GM12874 (cell line): ENCODE results near the gene ATRN.

Source experiments
- CTCF ChIP-seq: IDR thresholded peaks from 2 replicates; pipeline ENCODE4 v1.5.1; 2011; ENCODE audit warnings: low read depth, mild to moderate bottlenecking, control low read depth, low read length, moderate library complexity; ENCODE audit not compliant: insufficient read depth

Gene ATRN

GRCh38 chr20:3434232-3434631 is 36.6 kb upstream of the ATRN start:
- no peak for TF ChIP-seq CTCF

GRCh38 chr20:3436864-3437574 is 33.8 kb upstream of the ATRN start:
- TF ChIP-seq CTCF = no peak

- no peak for TF ChIP-seq CTCF
These were observed 24.0 kb upstream of the ATRN start for GRCh38 chr20:3446779-3447178.

GRCh38 chr20:3447321-3447720 is 23.5 kb upstream of the ATRN start:
- TF ChIP-seq CTCF = no peak

GRCh38 chr20:3449319-3449718 is 21.5 kb upstream of the ATRN start:
- no peak for TF ChIP-seq CTCF

- no peak for TF ChIP-seq CTCF
These were observed 18.7 kb upstream of the ATRN start for GRCh38 chr20:3452136-3452535.

GRCh38 chr20:3452690-3453089 is 18.1 kb upstream of the ATRN start:
- TF ChIP-seq CTCF = no peak
